DMS79 (cell line): Measurements from ENCODE around the gene KRT71.
"Not testable (repeated sequence)": the region's sequence is repeated elsewhere in the genome, so short reads cannot be mapped to it uniquely, and the experiment has no call there.

Experiments
- DNase-seq: peaks from one replicate; lab custom pipeline; 2025; lab: John Stamatoyannopoulos, UW

KRT71 gene

DNA sequence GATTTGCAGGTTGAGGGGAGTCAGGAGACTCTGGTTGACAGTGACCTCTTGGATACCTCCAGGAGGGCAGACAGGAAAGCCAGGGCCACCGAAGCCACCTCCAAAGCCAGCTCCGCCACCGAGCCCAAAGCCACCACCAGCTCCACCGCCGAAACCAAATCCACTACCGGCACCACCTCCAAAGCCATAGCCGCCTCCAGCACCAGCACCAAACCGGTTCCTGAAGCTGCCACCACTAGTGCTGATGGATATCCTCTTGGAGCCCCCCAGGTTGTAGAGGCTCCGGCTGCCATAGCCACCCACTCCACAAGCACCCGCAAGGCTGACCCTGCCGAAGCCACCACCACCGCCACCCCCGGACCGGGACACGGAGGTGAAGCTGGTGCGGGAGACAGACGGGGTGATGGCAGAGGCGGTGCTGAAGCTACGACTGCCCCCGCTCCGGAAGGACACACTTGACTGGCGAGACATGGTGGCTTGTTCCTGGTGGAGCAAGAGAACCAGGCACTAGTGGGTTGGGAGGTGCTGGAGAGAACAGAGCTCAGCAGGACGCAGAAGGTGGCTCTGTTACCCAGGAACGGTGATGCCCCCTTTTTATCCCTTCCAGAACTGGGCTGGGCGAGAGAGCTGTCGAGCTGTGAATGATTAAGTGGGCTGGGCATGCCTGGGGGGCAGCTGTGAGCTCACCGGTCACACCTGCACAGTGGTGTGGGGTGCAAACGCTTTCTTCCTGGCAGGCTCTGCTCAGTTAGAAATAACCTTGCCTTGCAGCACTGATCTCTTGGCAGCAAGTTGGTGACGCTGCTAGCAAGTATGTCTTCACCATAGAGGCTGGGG lies 32.9 kb downstream of the KRT71 start, which contains the start of gene KRT5:
Gene KRT5, minus strand, starts transcription at position 569 of the 837 bp plus-strand sequence. Its CDS starts 98 bp downstream, at position 471.
- DNase-seq, result no peak

DNA sequence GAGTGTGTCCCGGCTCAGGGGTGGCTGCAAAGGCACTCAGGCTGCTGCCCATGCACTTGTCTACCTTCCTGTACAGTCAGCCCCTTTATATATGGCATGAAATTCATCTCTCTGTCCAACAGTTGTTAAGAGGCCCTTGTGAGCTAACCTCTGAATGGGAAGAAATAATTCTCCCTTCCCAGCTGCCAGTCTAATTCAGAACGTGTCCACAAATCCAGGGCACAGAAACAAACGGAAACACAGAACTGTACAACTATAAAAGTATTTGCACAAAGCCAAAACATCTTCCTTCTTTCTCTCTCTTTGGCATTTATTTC lies 33.6 kb downstream of the KRT71 start:
- DNase-seq, result no peak

DNA sequence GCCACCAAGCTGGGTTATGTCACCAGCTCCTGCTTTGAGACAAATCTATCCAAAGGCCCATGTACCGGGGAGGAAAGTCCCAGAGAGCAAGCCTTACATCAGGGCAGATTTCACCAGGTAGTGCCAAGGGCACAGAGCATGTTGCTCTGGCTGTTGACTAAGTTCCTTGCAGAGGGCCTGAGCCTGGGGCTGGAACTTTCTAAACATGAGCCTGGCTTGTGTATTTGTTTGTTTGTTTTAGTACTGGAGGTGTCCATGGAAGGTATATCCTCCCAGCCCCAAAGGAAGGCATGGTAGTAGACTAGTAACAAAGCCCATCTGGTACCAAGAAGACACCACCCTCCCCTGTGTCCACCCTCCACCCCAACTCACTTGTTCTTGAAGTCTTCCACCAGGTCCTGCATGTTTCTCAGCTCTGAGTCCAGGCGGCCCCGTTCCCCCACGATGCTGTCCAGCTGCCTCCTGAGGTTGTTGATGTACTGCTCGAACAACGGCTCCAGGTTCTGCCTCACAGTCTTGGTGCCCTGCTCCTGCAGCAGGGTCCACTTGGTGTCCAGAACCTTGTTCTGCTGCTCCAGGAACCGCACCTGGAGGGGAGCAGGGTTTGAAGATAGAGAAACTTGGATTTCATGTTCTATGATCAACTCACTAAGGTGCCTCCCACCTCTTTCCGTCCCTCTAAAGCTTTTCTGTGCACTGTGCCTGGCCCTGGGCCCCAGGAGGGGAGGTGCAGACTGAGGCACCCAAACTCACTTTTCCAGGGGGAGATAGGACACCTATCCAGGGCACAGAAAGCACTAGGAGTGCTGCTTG lies 34.2 kb downstream of the KRT71 start:
- no peak for DNase-seq

DNA sequence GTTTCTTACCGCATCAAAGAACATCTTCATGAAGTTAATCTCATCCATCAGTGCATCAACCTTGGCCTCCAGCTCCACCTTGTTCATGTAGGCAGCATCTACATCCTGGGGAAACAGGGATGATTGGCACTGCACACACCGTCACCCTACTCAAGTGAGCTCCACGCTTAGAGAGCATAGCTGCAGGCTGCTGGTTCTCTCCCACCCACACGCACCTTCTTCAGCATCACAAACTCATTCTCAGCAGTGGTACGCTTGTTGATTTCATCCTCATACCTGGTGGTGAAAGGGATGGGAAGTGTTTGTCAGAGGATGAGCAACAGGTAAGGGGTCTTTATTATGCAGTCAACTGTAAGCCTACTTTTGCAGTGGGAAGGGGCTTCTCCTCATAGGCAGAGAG lies 35.1 kb downstream of the KRT71 start:
- DNase-seq, result no peak

DNA sequence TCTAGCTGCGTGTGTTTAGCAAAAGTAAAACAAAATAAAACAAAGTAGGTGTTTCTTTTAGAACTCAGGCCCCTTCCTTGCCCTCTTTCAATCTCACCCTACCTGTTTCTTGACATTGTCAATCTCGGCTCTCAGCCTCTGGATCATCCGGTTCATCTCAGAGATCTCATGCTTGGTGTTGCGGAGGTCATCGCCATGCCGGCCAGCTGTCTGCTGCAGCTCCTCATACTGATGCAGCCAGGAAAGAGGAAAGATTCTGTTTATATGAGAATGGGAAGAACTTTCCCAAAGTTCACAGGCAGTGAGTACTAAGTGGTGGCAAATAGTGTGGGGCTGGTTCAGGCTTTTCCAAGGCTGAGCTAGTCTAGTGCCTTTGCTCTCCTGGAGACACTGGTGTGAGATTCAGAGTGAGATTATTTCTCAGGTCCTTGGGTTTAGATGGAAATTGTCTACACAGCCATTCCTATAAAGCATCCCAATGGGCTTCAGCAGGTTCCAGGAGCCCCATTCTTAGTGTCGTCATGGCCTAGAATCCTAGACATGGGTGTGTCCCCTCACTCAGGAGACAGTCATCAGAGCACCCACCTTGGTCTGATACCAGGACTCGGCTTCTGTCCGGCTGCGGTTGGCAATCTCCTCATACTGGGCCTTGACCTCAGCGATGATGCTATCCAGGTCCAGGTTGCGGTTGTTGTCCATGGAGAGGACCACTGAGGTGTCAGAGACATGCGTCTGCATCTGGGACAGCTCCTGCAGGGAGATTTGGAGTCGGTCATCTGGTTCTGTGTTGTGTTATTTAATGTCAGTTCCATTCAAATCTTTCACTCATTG lies 35.7 kb downstream of the KRT71 start:
- no peak for DNase-seq

DNA sequence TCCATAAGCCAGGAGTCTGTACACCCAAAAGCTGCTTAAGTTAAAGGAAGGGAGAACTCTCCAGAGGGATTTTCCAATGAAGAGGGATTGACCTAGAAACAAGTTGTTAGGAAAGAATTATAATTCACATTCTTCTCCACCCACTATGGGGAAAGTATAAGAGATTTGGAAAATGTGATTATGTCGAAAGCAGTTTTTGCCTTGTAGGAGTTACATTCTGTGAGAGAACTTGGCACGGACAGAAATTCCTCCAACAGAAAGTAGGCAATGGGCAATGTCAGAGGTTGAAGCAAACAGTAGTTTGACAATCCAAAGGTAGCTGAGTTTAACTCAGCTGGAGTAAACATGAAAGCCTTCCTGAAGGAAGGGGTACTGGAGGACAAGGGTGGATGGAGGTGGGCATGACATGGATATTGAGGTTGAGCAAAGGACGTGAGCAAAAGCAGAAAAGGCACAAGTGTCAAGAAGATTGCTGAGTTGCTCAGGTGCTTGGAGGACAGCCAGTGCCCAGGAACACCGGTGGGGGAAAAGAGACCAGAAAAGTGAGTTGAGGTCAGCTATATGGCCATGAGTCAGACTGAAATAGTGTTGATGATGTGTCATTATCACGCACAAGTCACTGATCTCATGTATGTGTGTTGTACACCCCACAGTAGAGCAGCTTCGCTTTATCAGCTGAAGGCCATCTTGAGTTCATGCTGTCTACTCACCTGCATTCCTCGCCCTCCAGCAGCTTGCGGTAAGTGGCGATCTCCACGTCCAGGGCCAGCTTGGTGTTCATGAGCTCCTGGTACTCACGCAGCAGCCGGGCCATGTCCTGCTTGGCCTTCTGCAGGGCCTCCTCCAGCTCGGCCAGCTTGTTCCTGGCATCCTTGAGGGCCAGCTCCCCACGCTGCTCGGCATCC lies 36.8 kb downstream of the KRT71 start:
- no peak for DNase-seq

DNA sequence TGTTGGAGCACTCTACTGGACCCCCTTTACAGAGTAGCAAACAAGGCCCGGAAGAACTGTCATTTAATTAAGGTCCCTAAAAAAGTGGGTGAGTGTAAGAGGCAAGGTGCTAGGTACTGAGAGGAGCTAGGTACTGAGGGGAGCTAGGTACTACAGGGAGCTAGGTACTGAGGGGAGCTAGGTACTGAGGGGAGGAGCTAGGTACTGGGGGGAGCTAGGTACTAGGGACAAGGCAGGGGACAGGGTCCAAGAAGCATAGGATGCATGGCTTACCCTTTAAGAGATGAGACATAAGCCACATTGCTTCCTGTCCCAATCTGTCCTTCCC lies 37.7 kb downstream of the KRT71 start:
- no peak for DNase-seq

DNA sequence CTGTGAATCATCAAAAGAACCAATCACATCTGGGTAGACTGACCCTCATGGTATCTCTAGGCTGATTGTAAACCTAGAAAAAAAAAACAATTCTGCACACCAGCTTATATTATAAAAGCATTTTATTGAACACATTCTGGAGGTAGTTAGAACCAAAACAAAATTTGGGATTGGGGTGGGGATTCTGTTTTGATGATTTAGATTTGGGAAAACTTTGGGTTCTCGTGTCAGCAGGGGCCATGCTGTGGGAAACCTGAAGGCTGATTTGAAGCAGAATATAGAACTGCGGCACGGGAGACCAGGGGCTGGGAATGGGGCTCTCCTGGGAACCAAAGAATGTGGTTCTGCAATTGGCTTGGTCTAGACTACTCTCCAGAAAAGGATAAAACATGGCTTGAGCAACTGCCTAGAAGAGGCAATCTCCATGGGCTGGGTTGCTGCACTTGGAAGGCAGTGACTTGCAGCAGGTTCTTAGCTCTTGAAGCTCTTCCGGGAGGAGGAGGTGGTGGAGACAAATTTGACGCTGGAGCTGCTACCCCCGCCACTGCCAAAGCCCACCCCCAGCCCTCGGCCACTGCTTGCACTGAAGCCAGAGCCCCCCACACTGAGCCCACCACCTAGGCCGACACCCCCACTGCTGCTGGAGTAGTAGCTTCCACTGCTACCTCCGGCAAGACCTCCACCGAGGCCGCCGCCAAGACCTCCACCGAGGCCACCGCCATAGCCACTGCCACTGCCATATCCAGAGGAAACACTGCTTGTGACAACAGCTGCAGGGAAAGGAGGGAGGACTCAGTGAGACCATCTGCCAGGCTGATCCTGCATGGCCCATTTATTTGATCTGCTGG lies 38.2 kb downstream of the KRT71 start:
- DNase-seq, result no peak

DNA sequence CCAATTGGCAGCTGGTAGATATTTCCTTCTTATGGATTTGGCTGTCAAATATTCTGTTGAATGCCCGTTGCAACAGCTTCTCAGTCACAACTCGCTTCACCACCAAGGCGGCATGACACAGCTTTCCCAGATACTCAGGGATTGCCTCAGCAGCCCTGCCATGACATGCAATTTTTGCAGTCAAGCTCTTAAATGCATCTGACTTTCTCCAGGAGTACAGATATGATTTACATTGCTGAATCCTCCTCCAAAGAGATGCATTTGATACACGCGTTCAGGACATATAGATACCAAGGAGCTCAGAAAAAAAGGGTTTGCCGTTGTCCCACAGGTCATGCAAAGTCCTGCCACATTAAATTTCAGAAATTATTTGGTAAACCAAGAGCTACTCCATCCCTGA lies 39.2 kb downstream of the KRT71 start:
- no peak for DNase-seq

DNA sequence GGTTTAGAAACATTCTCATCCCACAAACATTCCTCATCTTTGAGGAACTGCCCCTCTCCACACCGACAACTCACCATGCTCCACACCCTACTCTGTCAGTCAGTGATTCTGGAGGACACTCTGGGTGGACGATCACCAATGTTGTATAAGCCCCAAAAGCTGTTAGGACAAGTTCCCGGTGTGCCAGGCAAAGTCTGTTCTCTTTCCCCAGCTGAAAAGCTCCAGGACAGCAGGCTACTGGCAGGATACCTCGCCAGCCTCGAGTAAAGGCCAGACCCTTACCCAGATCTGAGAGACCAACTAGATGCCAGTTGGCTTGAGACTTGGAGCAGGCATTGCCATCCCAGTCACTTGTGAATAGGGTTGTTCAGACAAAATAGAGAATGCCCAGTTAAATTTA lies 44.7 kb downstream of the KRT71 start:
- DNase-seq, result no peak

DNA sequence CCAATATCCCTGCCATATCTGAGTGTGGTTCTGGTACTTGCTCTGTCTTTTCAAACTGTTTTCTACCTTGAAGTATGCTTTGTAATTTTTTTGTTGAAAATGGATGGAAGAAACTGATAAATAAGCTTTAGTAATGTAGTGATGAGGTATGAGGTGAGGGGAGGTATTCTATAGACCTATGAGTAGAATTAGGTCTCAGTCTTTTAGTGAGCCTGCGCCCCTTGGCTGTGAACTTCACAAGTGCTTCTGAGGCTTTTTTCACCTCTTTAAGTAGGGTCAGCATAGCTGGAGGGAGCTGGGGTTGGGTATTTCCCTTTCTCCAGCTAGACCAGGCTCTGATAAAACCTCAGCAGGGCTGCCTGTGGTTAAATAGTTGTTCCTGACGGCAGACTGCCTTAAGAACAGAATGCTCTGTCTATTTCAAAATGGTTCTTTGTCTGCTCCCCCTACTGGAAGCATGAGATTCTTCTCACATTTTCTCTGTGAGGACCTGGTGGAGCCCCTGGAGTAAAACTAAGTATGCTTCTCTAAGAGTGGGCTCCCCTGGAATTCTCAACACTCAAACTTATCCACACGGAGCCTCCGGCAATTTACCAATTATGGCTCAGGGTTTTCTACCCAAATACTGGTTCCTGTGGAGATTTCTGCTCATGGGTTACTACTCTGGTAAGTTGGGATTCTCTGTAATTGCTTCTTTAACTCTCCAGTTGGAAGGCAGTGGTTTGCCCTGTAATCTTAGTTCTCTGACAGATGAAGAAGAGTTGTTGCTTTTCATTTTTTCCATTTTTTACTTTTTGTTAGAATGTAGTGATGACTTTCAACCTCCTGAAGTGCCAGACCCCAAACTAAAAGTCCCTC lies 45.9 kb downstream of the KRT71 start:
- DNase-seq, result no peak

DNA sequence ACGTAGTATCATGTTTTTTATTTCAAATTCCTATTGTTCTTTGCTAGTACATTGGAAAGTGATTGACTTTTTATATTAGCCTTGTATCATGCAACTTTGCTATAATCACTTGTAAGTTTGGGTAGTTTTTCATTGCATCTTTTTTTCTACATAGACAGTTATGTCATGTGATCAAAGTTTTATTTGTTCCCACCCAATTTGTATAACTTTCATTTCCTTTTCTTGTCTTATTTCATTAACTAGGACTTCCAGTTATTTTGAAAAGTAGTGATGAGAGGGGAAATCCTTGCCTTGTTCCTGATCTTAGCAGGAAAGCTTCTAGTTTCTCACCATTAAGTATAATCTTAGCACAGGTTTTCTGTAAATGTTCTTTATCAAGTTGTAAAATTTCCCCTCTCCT lies 50.1 kb downstream of the KRT71 start:
- DNase-seq, result no peak

DNA sequence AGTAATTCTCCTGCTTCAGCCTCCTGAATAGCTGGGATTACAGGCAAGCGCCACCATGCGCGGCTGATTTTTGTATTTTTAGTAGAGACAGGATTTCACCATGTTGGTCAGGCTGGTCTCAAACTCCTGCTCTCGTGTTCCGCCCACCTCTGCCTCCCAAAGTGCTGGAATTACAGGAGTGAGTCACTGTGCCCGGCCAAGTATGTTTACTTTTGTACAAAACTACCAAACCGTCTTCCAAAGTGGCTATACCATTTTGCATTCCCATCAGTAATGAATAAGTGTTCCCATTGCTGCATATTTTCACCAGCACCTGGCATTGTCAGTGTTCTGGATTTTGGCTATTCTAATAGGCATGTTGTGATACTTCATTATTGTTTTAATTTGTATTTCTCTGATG lies 51.5 kb downstream of the KRT71 start:
- no peak for DNase-seq

DNA sequence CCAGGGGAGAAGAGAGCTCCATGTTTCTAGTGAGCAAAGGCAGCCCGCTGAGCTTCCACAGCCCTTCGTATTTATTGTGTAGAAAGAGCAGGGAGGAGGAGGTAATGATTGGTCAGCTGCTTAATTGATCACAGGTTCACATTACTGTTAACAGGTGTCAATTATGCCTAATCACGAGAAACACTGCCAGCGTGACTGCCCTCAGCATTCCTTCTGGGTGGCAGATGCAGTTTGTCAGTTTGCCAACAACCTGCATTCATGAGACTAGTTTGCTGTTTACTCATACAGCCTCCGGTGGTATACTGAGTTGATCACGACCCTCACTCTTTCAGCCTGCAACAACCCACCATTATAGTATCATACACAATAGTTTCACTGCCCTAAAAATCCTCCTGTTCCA lies 52.4 kb downstream of the KRT71 start:
- DNase-seq, result not testable (repeated sequence)

DNA sequence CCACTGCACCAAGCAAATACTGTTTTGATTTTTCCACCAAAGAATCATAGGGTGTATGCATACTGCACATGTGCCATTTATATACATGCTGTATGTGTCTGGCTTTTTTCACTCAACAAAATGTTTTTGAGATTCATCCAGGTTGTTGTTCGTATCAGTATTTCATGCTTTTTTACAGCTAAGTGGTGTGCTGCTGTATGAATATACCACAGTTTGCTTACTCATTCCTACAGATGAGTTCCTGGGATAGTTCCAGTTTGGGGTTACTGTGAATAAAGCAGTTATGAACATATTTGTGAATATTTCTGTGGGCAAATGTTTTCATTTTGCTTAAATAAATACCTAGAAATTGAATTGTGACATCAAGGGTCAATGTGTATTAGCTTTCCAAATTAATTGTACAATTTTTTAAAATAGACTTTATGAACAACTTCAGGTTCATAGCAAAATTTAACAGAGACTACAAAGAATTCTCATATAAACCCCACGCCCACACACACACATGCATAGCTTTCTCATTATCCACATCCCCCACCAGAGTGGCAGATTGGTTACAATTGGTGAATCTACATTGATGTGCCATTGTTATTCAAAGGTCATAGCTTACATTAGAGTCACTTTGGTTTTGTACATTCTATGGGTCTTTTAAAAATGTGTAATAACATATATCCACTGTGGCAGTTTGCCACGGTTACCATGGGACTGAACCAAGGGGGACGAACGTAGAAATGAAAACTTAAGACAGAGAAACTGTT lies 53.0 kb downstream of the KRT71 start:
- no peak for DNase-seq

DNA sequence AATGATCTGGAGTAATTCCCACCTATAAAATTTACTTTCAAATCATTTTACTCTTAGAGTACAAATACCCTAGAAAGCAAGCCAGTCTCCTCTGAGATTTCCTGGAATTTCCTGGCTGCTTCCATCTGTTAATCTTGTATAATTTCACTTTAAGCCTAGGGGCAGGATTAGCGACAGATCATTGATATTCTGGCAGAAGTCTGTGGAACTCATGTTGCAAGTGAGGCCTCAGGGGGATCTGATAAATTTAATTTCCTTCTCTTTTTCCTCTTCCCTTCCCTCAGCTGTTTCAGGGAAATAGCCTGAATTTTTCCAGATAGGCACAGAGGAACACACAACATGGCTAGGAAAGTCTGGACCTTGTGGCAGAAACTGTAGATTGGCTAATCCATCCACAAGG lies 54.0 kb downstream of the KRT71 start:
- no peak for DNase-seq

DNA sequence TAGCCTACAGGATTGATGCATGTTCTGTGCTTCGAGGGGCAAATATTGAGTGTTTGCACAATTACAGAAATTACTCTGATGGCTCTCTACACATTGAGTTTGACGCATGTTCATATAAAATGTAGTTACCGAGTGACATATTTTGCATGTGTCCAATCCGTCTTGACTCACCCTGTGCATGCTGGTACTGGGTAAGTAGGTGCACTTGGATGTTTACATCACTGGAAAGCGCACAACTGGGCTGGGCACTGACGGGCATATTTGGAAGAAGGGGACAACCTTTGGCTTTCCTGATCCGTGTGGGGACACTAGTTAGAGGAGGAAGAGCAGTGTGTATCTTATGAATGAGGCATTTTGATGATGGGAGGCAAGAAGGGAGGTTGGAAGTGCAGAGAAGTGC lies 55.0 kb downstream of the KRT71 start:
- no peak for DNase-seq

DNA sequence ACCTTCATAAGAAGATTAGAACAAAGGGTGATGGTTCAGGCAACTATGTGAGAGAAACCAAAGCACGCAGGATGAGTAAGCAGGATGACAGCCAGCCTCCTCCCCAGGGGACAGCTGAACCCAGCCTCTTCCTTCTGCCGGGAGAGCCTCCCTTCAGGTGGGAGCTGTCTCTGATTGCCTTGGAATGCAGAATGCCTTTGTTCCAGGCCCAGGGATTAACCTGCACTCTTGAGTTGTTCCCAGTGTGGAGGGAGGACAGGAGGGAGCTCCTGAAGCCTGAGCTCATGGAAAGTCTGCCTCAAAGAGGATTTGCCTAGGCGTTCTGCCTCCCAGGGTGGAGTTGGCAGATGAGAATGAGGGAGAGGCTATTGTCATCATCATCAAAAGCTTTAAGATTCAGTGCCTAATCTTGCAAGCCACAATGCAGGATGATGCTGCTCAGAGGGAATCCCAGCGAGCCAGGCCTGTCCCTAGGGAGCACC lies 56.3 kb downstream of the KRT71 start:
- no peak for DNase-seq

DNA sequence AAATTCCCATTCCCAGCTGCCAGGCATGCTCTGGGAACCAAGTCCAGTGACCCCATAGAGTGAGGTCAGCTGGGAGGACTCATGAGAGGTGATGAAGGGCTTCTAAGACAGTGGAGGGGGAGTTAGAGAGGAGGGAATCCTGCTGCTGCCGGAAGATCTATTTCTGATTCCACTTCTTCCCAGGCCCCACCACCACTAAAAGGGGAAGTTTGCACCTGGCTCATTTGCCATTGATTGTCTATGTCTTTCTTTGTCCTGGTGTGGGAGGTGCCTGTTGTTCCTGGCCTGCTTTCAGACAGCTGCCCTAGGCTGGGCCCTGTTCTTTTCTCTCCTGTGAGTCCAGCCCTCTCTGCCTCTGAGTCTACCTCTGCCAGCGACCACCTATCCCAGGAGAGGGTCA lies 56.9 kb downstream of the KRT71 start:
- DNase-seq, result no peak
